Peyer's patch (tissue), 4 donors: Measurements from ENCODE around the gene ATL1.

Experiments
- CTCF ChIP-seq, 6 experiments: fragments of 450-650 bp in 4 of 6; fragments of 200-600 bp in 2 of 6; sonication (generic) in 1 of 6; IDR thresholded peaks; one replicate each; pipeline ENCODE4 v1.5.1; 2017 to 2019; ENCODE audit warnings: antibody characterized with exemption in 6 of 6, mild to moderate bottlenecking in 3 of 6, moderate library complexity in 1 of 6
- POLR2A ChIP-seq, 2 donors: fragments of 450-650 bp; IDR thresholded peaks; one replicate each; pipeline ENCODE4 v1.5.1; 2017; ENCODE audit warnings: antibody characterized with exemption in 2 of 2, mild to moderate bottlenecking in 2 of 2, moderate library complexity in 2 of 2

- TF ChIP-seq CTCF (IDR thresholded peaks at IDR 0.05): no peak
- TF ChIP-seq POLR2A (IDR thresholded peaks at IDR 0.05): no peak
These were observed 55.1 kb downstream of the ATL1 start for GRCh38 chr14:50615056-50615455.
